Hepatic stellate cell (primary cell): ENCODE measurements around the gene SKP1.

ENCODE experiments used
- DNase-seq: peaks from one replicate; pipeline ENCODE4 v3.0.0; 2011; ENCODE audit warnings: low spot score

The SKP1 gene

GRCh38 chr5:134130239-134130945, 46.4 kb downstream of the SKP1 start:
- DNase-seq, result no peak

GRCh38 chr5:134129411-134130238, 47.1 kb downstream of the SKP1 start:
- no peak for DNase-seq

GRCh38 chr5:134128648-134128995, 48.1 kb downstream of the SKP1 start:
- DNase-seq, result no peak

- no peak for DNase-seq
Measured at GRCh38 chr5:134127988-134128647, 48.6 kb downstream of the SKP1 start.

GRCh38 chr5:134127376-134127861, 49.3 kb downstream of the SKP1 start:
- DNase-seq, result no peak

GRCh38 chr5:134125039-134126015, 51.4 kb downstream of the SKP1 start:
- DNase-seq, result peak; percentile 84

GRCh38 chr5:134124289-134125038, 52.3 kb downstream of the SKP1 start:
- DNase-seq, result peak; percentile 77

- DNase-seq, result no peak
Measured at GRCh38 chr5:134123360-134123759, 53.4 kb downstream of the SKP1 start.

GRCh38 chr5:134122530-134122929, 54.2 kb downstream of the SKP1 start:
- DNase-seq, result no peak

- no peak for DNase-seq
Measured at GRCh38 chr5:134120386-134121138, 56.2 kb downstream of the SKP1 start.

GRCh38 chr5:134119720-134120119, 57.0 kb downstream of the SKP1 start:
- no peak for DNase-seq

- DNase-seq, result no peak
Measured at GRCh38 chr5:134118212-134118835, 58.4 kb downstream of the SKP1 start.

- no peak for DNase-seq
Measured at GRCh38 chr5:134116789-134117761, 59.7 kb downstream of the SKP1 start.

GRCh38 chr5:134116286-134116685, 60.5 kb downstream of the SKP1 start:
- no peak for DNase-seq

GRCh38 chr5:134115806-134116175, 61.0 kb downstream of the SKP1 start:
- no peak for DNase-seq

- peak; percentile 41 for DNase-seq
Measured at GRCh38 chr5:134114886-134115805, 61.6 kb downstream of the SKP1 start.
